Vagina (tissue), 2 donors: ENCODE results near the gene RASSF1. TPM values are rescaled to one million over a fixed set of nuclear protein-coding genes. Genes with fewer than 3 reads are reported as not detected.
A peak's percentile ranks its signal among the peaks of the same experiment; 100 is the strongest.

ENCODE experiments used
- DNase-seq, 2 donors: peaks; one replicate each; pipeline ENCODE4 v3.0.0-alpha.2; 2017; ENCODE audit errors: extremely low spot score in 2 of 2
- H3K27ac ChIP-seq: fragments of 200-600 bp; sonication (generic); one replicate; pipeline ENCODE4 v1.5.1; 2019
- H3K27me3 ChIP-seq: fragments of 200-600 bp; sonication (generic); one replicate; pipeline ENCODE4 v1.5.1; 2019
- H3K36me3 ChIP-seq, 2 donors: fragments of 200-600 bp; sonication (generic); one replicate each; pipeline ENCODE4 v1.5.1; 2017 to 2019
- H3K4me1 ChIP-seq: fragments of 200-600 bp; sonication (generic); one replicate; pipeline ENCODE4 v1.5.1; 2019
- H3K4me3 ChIP-seq, 2 donors: fragments of 200-600 bp; sonication (generic); 1 replicate in 1 of 2; 2 replicates in 1 of 2; pipeline ENCODE4 v1.5.1; 2016 to 2019
- H3K9me3 ChIP-seq: fragments of 200-600 bp; sonication (generic); one replicate; pipeline ENCODE4 v1.5.1; 2019
- CTCF ChIP-seq, 3 experiments: fragments of 450-650 bp in 2 of 3; fragments of 200-600 bp in 1 of 3; sonication (generic) in 1 of 3; IDR thresholded peaks; one replicate each; pipeline ENCODE4 v1.5.1; 2017 to 2019; ENCODE audit warnings: antibody characterized with exemption in 3 of 3, mild to moderate bottlenecking in 2 of 3, moderate library complexity in 2 of 3
- POLR2A ChIP-seq, 2 donors: fragments of 450-650 bp; IDR thresholded peaks; one replicate each; pipeline ENCODE4 v1.6.1; 2017; ENCODE audit warnings: antibody characterized with exemption in 2 of 2, mild to moderate bottlenecking in 2 of 2, moderate library complexity in 2 of 2
- POLR2AphosphoS5 ChIP-seq, 2 donors: sonication (generic); formaldehyde crosslinking; IDR thresholded peaks; one replicate each; pipeline ENCODE4 v1.9.0; 2017; ENCODE audit warnings: antibody characterized with exemption in 2 of 2, mild to moderate bottlenecking in 2 of 2, low read depth in 1 of 2; ENCODE audit not compliant: insufficient read depth in 1 of 2
- intact Hi-C: fragments of 100-400 bp; cut with DNase I; formaldehyde crosslinking; loops from one replicate; pipeline ENCODE4 v1.15.1; 2023
- total RNA-seq: library from RNA; depleted of rRNA; stranded (reverse); fragments of >200 nt; gene quantifications from one replicate; pipeline ENCODE4 v1.2.3, GENCODE V29; 2016

The RASSF1 gene
- total RNA-seq, 1 donor from 2014 or later = 69.0 TPM

DNA sequence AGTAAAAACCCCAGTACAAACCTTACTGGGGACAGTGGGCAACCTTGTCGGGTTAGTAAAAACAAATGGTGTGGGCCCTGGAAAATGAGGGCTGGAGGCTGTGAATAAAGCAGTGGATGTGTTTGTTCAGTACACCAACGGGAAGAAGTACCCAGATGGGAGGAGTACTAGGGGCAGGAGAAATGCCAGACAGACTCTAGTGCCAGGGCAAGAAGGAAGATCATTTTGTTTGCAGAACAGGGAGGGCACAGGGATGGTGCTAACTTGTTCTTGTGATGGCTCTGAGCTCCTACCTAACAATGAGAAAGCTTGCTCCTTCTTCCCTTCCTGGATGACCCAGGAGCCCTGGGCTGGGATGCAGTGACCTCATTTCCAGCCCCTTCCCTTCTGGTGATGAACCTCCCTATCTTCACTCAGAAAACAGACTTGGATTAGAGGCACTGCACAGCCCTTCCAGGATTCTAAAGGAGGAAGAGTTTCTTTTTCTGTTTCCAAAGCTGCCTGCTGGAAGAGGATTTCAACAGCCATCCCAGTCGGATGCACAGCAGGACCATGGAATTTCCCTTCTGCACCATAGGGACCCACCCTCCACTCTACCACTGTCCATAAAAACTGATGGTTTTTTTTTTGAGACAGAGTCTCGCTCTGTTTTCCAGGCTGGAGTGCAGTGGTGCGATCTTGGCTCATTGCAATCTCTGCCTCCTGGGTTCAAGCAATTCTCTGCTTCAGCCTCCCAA is 6.1 kb downstream of the RASSF1 start:
- no peaks in the 10 kb centered on the region for H3K27me3 ChIP-seq
- H3K9me3 ChIP-seq = no peaks in the 10 kb centered on the region
- peak overlapping the region; percentile 66 for H3K27ac ChIP-seq
- H3K36me3 ChIP-seq = peaks cover 0 to 27% of the 10 kb centered on the region in 2 donors
- H3K4me3 ChIP-seq = no peak overlapping the region
- peaks cover 62% of the 10 kb centered on the region for H3K4me1 ChIP-seq
- intact Hi-C loops = no loop called here
- DNase-seq = no peak
- TF ChIP-seq CTCF (IDR thresholded peaks at IDR 0.05) = no peak
- TF ChIP-seq POLR2A (IDR thresholded peaks at IDR 0.05) = no peak
- no peak for TF ChIP-seq POLR2AphosphoS5 (IDR thresholded peaks at IDR 0.05; ENCODE audit: insufficient read depth in 1 of 2, low read depth in 1 of 2)

- Histone ChIP-seq H3K27me3 (no peaks in the 10 kb centered on the region), H3K4me1 (peaks cover 56% of the 10 kb centered on the region), H3K4me3 (peak overlapping the region in 1 of 2 donors; percentile 3), H3K36me3 (peaks cover 0 to 30% of the 10 kb centered on the region in 2 donors), H3K9me3 (no peaks in the 10 kb centered on the region), H3K27ac (peak overlapping the region; percentile 66)
- intact Hi-C loops = no loop called here
- TF ChIP-seq CTCF (IDR thresholded peaks at IDR 0.05) (no peak), POLR2AphosphoS5 (IDR thresholded peaks at IDR 0.05; ENCODE audit: insufficient read depth in 1 of 2, low read depth in 1 of 2) (peak in 1 of 2 donors; percentile 17)
- DNase-seq = no peak
Measured at GRCh38 chr3:50333744-50334328, 6.8 kb downstream of the RASSF1 start.

GRCh38 chr3:50331364-50331907 is 9.2 kb downstream of the RASSF1 start:
- H3K36me3 ChIP-seq = peaks cover 0 to 30% of the 10 kb centered on the region in 2 donors
- H3K27ac ChIP-seq = no peak overlapping the region
- H3K27me3 ChIP-seq = no peaks in the 10 kb centered on the region
- DNase-seq = no peak
- no peak overlapping the region for H3K4me3 ChIP-seq
- intact Hi-C loops = no loop called here
- H3K4me1 ChIP-seq = peaks cover 55% of the 10 kb centered on the region
- TF ChIP-seq POLR2AphosphoS5 (IDR thresholded peaks at IDR 0.05; ENCODE audit: insufficient read depth in 1 of 2, low read depth in 1 of 2) = no peak
- no peak for TF ChIP-seq CTCF (IDR thresholded peaks at IDR 0.05)
- no peak for TF ChIP-seq POLR2A (IDR thresholded peaks at IDR 0.05)
- H3K9me3 ChIP-seq = no peaks in the 10 kb centered on the region

DNA sequence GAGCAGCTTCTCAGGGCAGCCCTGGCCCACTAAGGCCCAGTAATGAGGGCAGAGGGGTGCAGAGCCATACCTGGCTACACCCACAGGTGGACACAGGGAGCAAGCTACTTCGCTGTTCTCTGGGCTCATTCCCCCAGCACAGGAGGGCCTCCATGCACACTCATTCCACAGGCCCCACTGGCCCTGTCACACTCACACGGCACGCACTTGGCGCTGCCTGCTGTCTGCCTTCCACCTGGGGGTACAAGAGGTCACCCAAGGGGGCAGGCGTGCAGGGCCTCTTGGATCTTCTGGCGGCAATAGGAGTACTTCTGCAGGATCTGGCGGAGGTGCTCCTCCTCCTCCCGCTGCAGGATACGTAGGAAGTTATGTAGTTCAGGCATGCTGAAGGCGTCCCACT is 10.3 kb downstream of the RASSF1 start:
- TF ChIP-seq POLR2A (IDR thresholded peaks at IDR 0.05) = no peak
- no peak for TF ChIP-seq POLR2AphosphoS5 (IDR thresholded peaks at IDR 0.05; ENCODE audit: insufficient read depth in 1 of 2, low read depth in 1 of 2)
- no peak for TF ChIP-seq CTCF (IDR thresholded peaks at IDR 0.05)
- no peak overlapping the region for H3K27ac ChIP-seq
- H3K4me1 ChIP-seq = peaks cover 44% of the 10 kb centered on the region
- no peaks in the 10 kb centered on the region for H3K27me3 ChIP-seq
- no peak overlapping the region for H3K4me3 ChIP-seq
- no peak for DNase-seq
- intact Hi-C loops = no loop called here
- no peaks in the 10 kb centered on the region for H3K9me3 ChIP-seq
- H3K36me3 ChIP-seq = peaks cover 0 to 38% of the 10 kb centered on the region in 2 donors
